ENCODE measurements around the gene MTR.
"Not testable (repeated sequence)": the region's sequence is repeated elsewhere in the genome, so short reads cannot be mapped to it uniquely, and the experiment has no call there.

The MTR gene

GRCh38 chr1:236834876-236835275 lies 39.8 kb downstream of the MTR start:
- no peak for DNase-seq

DNA sequence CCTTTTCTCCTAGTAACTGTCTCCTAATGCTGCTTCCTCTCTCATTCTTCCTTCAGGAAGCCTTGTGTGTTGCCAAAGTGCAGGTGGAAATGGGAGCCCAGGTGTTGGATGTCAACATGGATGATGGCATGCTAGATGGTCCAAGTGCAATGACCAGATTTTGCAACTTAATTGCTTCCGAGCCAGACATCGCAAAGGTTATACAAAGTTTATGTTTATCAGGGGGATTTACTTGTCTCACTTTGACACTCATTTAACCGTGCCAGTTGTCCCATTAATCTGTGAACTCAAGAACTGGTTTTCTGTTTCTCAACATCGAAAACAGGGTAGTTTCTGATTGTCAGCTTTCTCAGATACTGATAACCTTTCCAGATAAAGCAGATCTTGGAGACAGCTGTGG lies 40.4 kb downstream of the MTR start:
- no peak for DNase-seq

GRCh38 chr1:236836157-236836556 lies 41.1 kb downstream of the MTR start:
- no peak for DNase-seq

GRCh38 chr1:236837115-236837514 lies 42.0 kb downstream of the MTR start:
- DNase-seq, result no peak

DNA sequence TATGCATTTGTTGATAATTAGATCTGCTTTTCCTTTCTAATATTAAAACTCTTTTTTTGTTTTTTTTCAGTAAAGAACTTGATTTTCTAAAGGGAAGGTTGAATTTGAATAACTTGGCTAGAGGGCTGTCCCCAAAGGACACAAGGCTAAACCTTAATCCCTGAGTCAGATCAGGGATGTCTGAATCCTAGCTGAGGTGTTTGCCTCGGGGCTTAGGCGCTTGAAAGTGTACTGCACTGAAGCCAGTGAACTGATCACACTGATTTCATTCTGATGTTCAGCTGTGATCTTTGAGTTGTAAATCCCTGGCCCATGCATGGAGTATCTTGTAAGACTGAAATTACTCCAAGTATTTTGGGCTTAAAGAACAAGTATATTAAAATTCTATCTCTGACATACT lies 42.8 kb downstream of the MTR start:
- DNase-seq, result no peak

DNA sequence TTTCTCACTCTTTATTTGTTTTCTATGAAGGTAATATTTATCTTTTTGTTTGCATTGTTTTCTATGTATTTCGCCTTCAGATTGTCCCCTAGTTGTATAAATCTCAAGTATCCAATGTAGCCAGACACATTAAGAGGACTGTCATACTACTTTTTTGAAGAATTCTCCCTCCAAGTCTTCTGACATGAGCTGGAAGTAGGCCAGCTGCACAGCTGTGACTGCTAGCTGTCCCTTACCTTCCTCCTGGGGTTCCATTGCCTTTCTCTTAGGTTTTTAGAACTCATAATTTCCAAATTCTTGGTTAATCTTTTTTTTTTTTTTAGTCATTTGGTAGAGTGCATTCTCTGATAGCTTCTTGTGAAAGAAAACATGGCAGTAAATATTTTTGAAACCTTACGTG lies 46.2 kb downstream of the MTR start:
- DNase-seq, result no peak

- no peak for DNase-seq
These were observed 49.6 kb downstream of the MTR start for GRCh38 chr1:236844499-236845271.

DNA sequence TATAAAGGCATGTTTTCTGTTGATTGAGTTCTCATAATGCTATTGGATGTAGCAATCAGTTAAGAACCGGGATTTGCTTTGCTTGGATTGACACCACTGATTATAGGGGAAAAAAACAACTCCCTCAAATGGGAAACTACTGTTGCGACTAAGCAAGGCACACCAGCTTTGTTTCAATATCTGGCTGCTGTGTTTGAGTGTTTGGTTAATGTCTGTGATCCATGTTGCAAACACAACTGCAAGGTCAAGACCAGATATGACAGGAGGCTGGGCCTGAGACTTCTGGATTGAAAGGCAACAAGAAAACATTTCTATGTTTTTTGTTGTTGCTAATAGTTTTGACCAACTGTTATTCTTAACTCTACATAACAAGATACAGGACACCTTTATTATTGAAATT lies 50.7 kb downstream of the MTR start:
- DNase-seq, result no peak

GRCh38 chr1:236848274-236848923 lies 53.3 kb downstream of the MTR start:
- no peak for DNase-seq

GRCh38 chr1:236850077-236850979 lies 55.2 kb downstream of the MTR start:
- no peak for DNase-seq

DNA sequence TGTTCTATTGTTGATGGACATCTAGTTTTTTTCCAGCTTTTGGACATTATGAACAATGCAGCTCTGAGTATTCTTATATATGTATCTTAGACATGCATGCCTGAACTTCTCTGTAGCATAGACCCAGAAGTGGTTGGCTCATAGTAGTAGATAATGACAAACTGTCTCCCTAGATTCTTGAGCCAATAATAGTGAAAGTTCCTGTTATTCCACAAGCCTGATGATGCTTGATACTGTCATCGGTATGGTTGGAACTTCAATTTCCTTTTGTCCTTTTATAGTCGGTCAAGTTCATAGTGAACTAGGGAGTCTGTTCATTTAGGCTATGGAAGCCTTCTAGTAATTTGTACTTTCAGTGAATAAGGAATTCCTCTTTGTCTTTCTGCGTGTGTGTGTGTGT lies 56.8 kb downstream of the MTR start:
- no peak for DNase-seq

- no peak for DNase-seq
These were observed 59.0 kb downstream of the MTR start for GRCh38 chr1:236853921-236854604.

GRCh38 chr1:236854605-236854983 lies 59.5 kb downstream of the MTR start:
- DNase-seq, result no peak

- DNase-seq, result not testable (repeated sequence)
These were observed 61.6 kb downstream of the MTR start for GRCh38 chr1:236856649-236857048.

- DNase-seq, result no peak
These were observed 63.1 kb downstream of the MTR start for GRCh38 chr1:236858165-236858564.

DNA sequence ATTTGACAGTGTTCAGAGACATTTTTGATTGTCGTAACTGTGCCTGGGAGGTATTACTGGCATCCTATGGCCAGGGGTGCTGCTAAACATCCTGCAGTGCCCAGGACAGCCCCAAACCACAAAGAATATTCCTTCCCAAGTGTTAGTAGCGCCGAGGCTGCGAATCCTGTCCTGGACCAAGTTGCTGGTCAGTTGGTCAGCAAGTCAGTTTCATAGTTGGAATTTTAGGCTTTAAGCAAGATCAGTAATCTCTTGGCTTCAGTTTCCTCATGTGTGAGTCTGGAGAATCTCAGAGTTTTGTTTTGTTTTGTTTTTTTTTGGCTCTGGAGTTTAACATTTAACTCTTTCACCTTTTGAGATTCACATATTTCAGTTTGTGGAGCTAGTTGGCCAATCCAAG lies 65.0 kb downstream of the MTR start:
- no peak for DNase-seq

- DNase-seq, result no peak
These were observed 65.6 kb downstream of the MTR start for GRCh38 chr1:236860674-236861073.

DNA sequence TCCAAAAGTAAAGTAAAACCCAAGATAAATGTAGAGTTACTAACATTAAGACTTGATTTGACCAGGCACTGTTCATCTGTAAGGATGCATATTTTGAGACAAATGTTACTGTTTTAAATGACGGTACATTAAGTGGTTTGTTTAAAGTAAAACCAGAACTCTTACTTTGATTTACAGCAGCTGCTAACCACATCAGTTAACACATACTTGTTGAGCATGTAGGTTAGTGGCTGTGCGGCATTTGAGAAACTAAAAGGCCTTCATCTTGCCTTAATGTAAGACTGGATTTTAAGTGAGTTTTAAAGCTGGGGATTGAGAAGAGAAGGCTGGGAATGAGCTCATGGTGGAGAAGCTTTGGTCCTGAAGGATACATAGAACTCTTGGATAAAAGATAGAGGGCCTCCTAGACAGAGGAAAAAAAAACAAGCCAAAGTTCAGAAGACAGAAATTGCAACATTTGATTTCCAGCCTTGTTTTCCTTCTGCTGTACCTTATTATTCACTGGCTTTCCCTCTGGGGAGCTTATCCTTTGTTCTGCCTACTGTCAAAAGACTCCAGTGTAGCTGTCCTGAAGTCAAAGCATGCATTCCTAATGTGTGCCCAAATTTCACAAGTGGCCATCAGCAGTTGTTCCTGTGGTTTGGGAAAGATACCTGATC lies 66.6 kb downstream of the MTR start:
- no peak for DNase-seq

DNA sequence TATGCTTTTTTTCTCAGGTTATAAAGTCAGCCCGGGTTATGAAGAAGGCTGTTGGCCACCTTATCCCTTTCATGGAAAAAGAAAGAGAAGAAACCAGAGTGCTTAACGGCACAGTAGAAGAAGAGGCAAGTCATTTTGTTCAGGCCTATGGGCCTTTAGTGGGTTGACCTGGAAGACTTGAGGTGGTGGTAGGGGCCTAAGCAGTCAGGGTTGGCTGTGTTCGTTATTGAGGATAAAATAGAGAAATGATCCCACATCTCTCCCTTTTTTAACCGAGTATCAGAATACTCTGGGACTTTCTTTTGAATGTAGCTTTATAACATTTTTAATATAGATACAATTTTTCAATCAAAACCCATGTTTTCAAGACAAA lies 67.1 kb downstream of the MTR start:
- DNase-seq, result no peak

- no peak for DNase-seq
These were observed 67.6 kb downstream of the MTR start for GRCh38 chr1:236862615-236863211.

GRCh38 chr1:236864211-236864610 lies 69.1 kb downstream of the MTR start:
- no peak for DNase-seq

Data from NCI-H1105 treated with DMSO at 0.1 percent for 48 hours (cell line).